ENCODE measurements around the gene ABTB2. TPM values are rescaled to one million over a fixed set of nuclear protein-coding genes. Genes with fewer than 3 reads are reported as not detected.

Gene ABTB2
- polyA plus RNA-seq, 1 donor (not counting 4 experiments of a cell fraction or from before 2014, with no cell fraction given), result 1.0 TPM

- H4K20me1 ChIP-seq (ENCODE audit: control insufficient read depth, extremely low read depth, insufficient read depth, low read length), result no peaks in the 10 kb centered on the region
- no peaks in the 10 kb centered on the region for H3K36me3 ChIP-seq (ENCODE audit: control insufficient read depth in 2 of 2, extremely low read depth in 1 of 2, insufficient read depth in 2 of 2, low read length in 2 of 2)
- H3K27ac ChIP-seq (ENCODE audit: control insufficient read depth, insufficient read depth, low read length), result no peak overlapping the region
- TF ChIP-seq EZH2 (IDR thresholded peaks at IDR 0.05; ENCODE audit: low read length), result no peak
- TF ChIP-seq CTCF (optimal IDR thresholded peaks at IDR 0.05 in 1 of 3, IDR thresholded peaks at IDR 0.05 in 1 of 3, conservative IDR thresholded peaks at IDR 0.05 in 1 of 3; ENCODE audit: extremely low read depth in 1 of 3, insufficient read depth in 2 of 3, low read length in 3 of 3), result no peak
- FAIRE-seq (no peak), DNase-seq (ENCODE audit: low read depth, low spot score) (no peak)
- no peaks in the 10 kb centered on the region for H3K79me2 ChIP-seq (ENCODE audit: control insufficient read depth, insufficient read depth, low read length)
- H3K27me3 ChIP-seq (ENCODE audit: control insufficient read depth, extremely low read depth, insufficient read depth, low read length), result no peaks in the 10 kb centered on the region
- no peak overlapping the region for H3K9ac ChIP-seq (ENCODE audit: control insufficient read depth, extremely low read depth, insufficient read depth, low read length)
- H3K9me3 ChIP-seq (ENCODE audit: control insufficient read depth, low read depth, low read length), result no peaks in the 10 kb centered on the region
- H3K4me1 ChIP-seq (ENCODE audit: control insufficient read depth, extremely low read depth, insufficient read depth, low read length), result no peaks in the 10 kb centered on the region
- H3K4me2 ChIP-seq (ENCODE audit: control insufficient read depth, extremely low read depth, insufficient read depth, low read depth, low read length), result no peak overlapping the region
- H3K9me1 ChIP-seq (ENCODE audit: control insufficient read depth, extremely low read depth, insufficient read depth, low read length), result no peaks in the 10 kb centered on the region
- H3K4me3 ChIP-seq (ENCODE audit: control insufficient read depth in 2 of 3, extremely low read depth in 1 of 3, insufficient read depth in 2 of 3, low read depth in 1 of 3, low read length in 3 of 3), result no peak overlapping the region
- dilution Hi-C loops (cut with MboI; ENCODE audit: extremely low pct_ligation_motif_present, low sequenced_read_pairs), result no loop called here
- no peak overlapping the region for H2AFZ ChIP-seq (ENCODE audit: control insufficient read depth, low read length)
Observed at GRCh38 chr11:34330653-34331052, 27.2 kb downstream of the ABTB2 start.

- Histone ChIP-seq H3K27ac (ENCODE audit: control insufficient read depth, insufficient read depth, low read length) (no peak overlapping the region), H3K9ac (ENCODE audit: control insufficient read depth, extremely low read depth, insufficient read depth, low read length) (no peak overlapping the region), H3K4me3 (ENCODE audit: control insufficient read depth in 2 of 3, extremely low read depth in 1 of 3, insufficient read depth in 2 of 3, low read depth in 1 of 3, low read length in 3 of 3) (no peak overlapping the region), H3K79me2 (ENCODE audit: control insufficient read depth, insufficient read depth, low read length) (no peaks in the 10 kb centered on the region), H3K36me3 (ENCODE audit: control insufficient read depth in 2 of 2, extremely low read depth in 1 of 2, insufficient read depth in 2 of 2, low read length in 2 of 2) (no peaks in the 10 kb centered on the region), H3K9me3 (ENCODE audit: control insufficient read depth, low read depth, low read length) (no peaks in the 10 kb centered on the region), H2AFZ (ENCODE audit: control insufficient read depth, low read length) (no peak overlapping the region), H3K4me2 (ENCODE audit: control insufficient read depth, extremely low read depth, insufficient read depth, low read depth, low read length) (no peak overlapping the region), H3K9me1 (ENCODE audit: control insufficient read depth, extremely low read depth, insufficient read depth, low read length) (no peaks in the 10 kb centered on the region), H3K4me1 (ENCODE audit: control insufficient read depth, extremely low read depth, insufficient read depth, low read length) (no peaks in the 10 kb centered on the region), H4K20me1 (ENCODE audit: control insufficient read depth, extremely low read depth, insufficient read depth, low read length) (no peaks in the 10 kb centered on the region), H3K27me3 (ENCODE audit: control insufficient read depth, extremely low read depth, insufficient read depth, low read length) (no peaks in the 10 kb centered on the region)
- dilution Hi-C loops (cut with MboI; ENCODE audit: extremely low pct_ligation_motif_present, low sequenced_read_pairs), result no loop called here
- TF ChIP-seq CTCF (optimal IDR thresholded peaks at IDR 0.05 in 1 of 3, IDR thresholded peaks at IDR 0.05 in 1 of 3, conservative IDR thresholded peaks at IDR 0.05 in 1 of 3; ENCODE audit: extremely low read depth in 1 of 3, insufficient read depth in 2 of 3, low read length in 3 of 3) (no peak), EZH2 (IDR thresholded peaks at IDR 0.05; ENCODE audit: low read length) (no peak)
- no peak for DNase-seq (ENCODE audit: low read depth, low spot score)
- FAIRE-seq, result no peak
Observed at GRCh38 chr11:34329876-34330275, 27.9 kb downstream of the ABTB2 start.

Measured in keratinocyte (primary cell).